ENCODE measurements around the gene UBA1. TPM values are rescaled to one million over a fixed set of nuclear protein-coding genes. Genes with fewer than 3 reads are reported as not detected.

UBA1 gene
- total and polyA plus RNA-seq, 2 of the 8 experiments (the other 6 are each of a cell fraction or from before 2014, with no cell fraction given), result 313 to 458 TPM

GRCh38 chrX:47223476-47224250 is 30.0 kb downstream of the UBA1 start (continued):
- TF ChIP-seq, protein P1, sequence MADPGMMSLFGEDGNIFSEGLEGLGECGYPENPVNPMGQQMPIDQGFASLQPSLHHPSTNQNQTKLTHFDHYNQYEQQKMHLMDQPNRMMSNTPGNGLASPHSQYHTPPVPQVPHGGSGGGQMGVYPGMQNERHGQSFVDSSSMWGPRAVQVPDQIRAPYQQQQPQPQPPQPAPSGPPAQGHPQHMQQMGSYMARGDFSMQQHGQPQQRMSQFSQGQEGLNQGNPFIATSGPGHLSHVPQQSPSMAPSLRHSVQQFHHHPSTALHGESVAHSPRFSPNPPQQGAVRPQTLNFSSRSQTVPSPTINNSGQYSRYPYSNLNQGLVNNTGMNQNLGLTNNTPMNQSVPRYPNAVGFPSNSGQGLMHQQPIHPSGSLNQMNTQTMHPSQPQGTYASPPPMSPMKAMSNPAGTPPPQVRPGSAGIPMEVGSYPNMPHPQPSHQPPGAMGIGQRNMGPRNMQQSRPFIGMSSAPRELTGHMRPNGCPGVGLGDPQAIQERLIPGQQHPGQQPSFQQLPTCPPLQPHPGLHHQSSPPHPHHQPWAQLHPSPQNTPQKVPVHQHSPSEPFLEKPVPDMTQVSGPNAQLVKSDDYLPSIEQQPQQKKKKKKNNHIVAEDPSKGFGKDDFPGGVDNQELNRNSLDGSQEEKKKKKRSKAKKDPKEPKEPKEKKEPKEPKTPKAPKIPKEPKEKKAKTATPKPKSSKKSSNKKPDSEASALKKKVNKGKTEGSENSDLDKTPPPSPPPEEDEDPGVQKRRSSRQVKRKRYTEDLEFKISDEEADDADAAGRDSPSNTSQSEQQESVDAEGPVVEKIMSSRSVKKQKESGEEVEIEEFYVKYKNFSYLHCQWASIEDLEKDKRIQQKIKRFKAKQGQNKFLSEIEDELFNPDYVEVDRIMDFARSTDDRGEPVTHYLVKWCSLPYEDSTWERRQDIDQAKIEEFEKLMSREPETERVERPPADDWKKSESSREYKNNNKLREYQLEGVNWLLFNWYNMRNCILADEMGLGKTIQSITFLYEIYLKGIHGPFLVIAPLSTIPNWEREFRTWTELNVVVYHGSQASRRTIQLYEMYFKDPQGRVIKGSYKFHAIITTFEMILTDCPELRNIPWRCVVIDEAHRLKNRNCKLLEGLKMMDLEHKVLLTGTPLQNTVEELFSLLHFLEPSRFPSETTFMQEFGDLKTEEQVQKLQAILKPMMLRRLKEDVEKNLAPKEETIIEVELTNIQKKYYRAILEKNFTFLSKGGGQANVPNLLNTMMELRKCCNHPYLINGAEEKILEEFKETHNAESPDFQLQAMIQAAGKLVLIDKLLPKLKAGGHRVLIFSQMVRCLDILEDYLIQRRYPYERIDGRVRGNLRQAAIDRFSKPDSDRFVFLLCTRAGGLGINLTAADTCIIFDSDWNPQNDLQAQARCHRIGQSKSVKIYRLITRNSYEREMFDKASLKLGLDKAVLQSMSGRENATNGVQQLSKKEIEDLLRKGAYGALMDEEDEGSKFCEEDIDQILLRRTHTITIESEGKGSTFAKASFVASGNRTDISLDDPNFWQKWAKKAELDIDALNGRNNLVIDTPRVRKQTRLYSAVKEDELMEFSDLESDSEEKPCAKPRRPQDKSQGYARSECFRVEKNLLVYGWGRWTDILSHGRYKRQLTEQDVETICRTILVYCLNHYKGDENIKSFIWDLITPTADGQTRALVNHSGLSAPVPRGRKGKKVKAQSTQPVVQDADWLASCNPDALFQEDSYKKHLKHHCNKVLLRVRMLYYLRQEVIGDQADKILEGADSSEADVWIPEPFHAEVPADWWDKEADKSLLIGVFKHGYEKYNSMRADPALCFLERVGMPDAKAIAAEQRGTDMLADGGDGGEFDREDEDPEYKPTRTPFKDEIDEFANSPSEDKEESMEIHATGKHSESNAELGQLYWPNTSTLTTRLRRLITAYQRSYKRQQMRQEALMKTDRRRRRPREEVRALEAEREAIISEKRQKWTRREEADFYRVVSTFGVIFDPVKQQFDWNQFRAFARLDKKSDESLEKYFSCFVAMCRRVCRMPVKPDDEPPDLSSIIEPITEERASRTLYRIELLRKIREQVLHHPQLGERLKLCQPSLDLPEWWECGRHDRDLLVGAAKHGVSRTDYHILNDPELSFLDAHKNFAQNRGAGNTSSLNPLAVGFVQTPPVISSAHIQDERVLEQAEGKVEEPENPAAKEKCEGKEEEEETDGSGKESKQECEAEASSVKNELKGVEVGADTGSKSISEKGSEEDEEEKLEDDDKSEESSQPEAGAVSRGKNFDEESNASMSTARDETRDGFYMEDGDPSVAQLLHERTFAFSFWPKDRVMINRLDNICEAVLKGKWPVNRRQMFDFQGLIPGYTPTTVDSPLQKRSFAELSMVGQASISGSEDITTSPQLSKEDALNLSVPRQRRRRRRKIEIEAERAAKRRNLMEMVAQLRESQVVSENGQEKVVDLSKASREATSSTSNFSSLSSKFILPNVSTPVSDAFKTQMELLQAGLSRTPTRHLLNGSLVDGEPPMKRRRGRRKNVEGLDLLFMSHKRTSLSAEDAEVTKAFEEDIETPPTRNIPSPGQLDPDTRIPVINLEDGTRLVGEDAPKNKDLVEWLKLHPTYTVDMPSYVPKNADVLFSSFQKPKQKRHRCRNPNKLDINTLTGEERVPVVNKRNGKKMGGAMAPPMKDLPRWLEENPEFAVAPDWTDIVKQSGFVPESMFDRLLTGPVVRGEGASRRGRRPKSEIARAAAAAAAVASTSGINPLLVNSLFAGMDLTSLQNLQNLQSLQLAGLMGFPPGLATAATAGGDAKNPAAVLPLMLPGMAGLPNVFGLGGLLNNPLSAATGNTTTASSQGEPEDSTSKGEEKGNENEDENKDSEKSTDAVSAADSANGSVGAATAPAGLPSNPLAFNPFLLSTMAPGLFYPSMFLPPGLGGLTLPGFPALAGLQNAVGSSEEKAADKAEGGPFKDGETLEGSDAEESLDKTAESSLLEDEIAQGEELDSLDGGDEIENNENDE (IDR thresholded peaks at IDR 0.05; ENCODE audit: insufficient replicate concordance, low read length), result no peak
- TF ChIP-seq RBBP5 (IDR thresholded peaks at IDR 0.05; ENCODE audit: borderline replicate concordance, low read depth, low read length) (no peak), NANOG (IDR thresholded peaks at IDR 0.05; ENCODE audit: insufficient read depth, low read depth, low read length, poor library complexity, severe bottlenecking) (no peak), ATF3 (IDR thresholded peaks at IDR 0.05; ENCODE audit: insufficient read depth, low read depth, low read length) (no peak), KDM1A (IDR thresholded peaks at IDR 0.05; ENCODE audit: borderline replicate concordance, low read length) (no peak), CREB1 (IDR thresholded peaks at IDR 0.05) (no peak), ZNF274 (IDR thresholded peaks at IDR 0.05; ENCODE audit: borderline replicate concordance, extremely low read depth, low read length) (no peak)

Measured in H1 (cell line).